ENCODE measurements around the gene NAXE.

The NAXE gene

DNA sequence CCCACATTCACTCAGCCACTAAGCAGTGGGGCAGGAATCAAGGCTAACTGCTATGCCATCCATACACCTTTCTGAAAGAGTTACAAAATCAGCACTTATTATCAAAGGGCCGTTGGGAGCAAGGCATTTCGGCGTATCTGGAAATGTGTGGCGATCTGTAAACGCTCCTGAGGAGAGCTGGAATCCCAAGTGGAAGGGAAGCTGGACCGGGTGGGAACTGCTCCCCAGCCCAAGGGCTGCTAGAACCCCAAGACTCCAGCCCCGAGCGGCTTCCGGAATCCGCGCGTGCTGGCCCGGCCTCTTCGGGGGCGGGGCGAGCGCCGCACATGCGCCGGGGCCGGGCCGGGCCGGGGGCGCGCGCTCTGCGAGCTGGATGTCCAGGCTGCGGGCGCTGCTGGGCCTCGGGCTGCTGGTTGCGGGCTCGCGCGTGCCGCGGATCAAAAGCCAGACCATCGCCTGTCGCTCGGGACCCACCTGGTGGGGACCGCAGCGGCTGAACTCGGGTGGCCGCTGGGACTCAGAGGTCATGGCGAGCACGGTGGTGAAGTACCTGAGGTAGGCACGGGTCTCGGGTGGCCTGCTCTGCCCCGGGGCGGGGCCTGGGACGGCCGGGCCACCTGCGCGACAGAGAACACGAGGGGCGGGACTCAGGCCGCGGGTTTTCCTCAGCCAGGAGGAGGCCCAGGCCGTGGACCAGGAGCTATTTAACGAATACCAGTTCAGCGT lies at the start of gene NAXE:
Gene NAXE (plus strand): TSS at position 345 of the 726 bp plus-strand sequence. CDS start 29 bp downstream, at position 374.
- peak; percentile 77 for DNase-seq

DNA sequence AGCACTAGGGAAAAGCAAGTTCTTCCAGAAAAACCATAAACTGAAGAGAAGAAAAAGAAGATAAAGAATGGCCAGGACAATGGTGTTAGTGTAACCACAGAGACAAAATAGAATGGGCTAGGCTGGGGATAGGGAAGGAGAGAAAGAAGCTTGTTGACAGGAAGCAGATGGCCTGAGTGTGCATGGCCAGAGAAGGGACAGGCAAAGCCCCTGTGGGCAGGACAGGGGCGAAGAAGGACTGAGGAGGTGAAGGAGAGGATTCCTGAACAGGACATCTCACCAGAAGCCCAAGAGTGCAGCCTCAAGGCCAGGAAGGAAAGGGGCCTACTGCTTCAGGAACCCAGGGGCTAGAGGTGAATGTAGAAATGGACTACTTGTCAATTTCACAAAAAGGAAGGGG lies 48.5 kb upstream of the NAXE start:
- no peak for DNase-seq

- DNase-seq: no peak
These were observed 46.9 kb upstream of the NAXE start for GRCh38 chr1:156544592-156545102.

GRCh38 chr1:156546267-156546666 lies 45.3 kb upstream of the NAXE start:
- no peak for DNase-seq

GRCh38 chr1:156547434-156547833 lies 44.1 kb upstream of the NAXE start:
- no peak for DNase-seq

DNA sequence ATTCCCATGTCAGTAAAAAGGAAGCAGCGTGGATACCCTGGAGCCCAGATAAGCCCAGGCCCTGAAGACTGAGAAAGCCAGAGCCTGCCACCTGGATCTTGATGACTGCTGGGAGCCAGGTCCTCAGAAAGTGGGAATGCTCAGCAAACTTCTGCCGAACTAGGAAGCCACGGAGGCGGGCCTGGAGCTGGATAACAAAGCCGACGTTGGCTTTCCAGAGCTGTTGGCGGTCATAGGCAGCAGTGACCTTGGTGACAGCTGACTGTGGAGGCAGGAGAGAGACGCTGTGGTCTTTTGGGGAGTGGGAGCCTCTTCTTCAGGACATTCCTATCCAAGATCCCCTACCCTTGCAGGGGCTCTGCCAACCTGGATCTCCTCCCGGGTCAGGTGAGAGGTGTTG lies 43.6 kb upstream of the NAXE start:
- DNase-seq: no peak

GRCh38 chr1:156549390-156549789 lies 42.2 kb upstream of the NAXE start:
- no peak for DNase-seq

DNA sequence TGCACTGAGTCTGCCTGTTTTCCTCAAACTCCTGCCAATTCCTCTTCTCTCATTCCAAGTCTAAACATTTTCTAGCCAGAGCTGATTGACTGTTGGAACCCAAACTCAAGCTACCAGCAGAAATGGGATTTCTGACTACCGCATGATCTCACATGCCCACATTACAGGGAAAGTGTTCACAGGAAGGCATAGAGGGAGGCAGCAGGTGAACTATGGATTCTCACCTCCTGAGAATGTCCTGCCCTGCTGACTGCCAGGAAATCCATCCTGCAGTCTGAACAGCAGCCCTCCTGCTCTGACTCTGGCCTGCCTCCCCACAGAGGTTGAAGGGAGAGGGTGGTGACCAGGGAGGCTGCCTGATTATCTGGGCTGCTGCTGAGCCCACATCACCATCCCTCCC lies 41.7 kb upstream of the NAXE start:
- no peak for DNase-seq

DNA sequence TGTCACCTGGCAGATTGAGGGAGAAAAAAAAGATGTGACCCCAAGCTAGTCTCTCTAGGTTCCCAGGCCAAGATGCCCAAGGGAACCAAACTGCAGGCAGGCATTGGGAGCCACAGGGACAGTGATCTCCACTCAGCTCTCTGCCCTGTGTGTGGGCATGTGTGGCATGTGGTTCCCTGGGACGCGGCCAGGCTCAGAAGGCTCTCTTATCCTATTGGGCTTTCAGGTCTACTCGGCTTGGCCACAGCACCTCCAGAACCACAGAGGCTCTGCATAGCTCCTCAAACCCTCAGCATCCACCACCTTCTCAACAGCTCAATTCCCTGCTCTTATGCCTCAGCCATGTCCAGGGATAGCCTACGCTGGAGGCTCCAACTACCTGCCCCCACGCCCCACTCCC lies 41.2 kb upstream of the NAXE start:
- DNase-seq: no peak

GRCh38 chr1:156551066-156551643 lies 40.4 kb upstream of the NAXE start:
- DNase-seq: no peak

DNA sequence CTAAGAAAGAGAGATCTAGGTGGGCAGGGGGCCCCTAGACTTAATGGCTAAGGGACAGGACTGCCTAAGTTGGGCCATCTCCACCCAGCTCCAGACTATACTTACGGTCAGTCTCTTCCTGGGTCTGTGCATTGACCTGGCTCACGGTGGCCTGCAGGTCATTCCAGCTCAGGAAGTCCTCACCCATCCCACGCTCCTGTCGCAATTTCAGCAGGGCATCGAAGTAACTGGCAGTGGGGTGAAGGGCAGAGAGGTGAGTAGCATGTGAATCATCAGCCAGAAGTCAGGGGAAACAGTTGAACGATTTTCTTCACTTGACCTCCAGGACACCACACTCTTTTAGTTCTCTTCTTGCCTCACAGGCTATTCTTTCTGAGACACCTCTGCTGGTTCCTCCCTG lies 39.7 kb upstream of the NAXE start:
- peak; percentile 32 for DNase-seq

- DNase-seq: no peak
These were observed 39.1 kb upstream of the NAXE start for GRCh38 chr1:156552518-156552917.

- peak; percentile 17 for DNase-seq
These were observed 38.6 kb upstream of the NAXE start for GRCh38 chr1:156552937-156553336.

DNA sequence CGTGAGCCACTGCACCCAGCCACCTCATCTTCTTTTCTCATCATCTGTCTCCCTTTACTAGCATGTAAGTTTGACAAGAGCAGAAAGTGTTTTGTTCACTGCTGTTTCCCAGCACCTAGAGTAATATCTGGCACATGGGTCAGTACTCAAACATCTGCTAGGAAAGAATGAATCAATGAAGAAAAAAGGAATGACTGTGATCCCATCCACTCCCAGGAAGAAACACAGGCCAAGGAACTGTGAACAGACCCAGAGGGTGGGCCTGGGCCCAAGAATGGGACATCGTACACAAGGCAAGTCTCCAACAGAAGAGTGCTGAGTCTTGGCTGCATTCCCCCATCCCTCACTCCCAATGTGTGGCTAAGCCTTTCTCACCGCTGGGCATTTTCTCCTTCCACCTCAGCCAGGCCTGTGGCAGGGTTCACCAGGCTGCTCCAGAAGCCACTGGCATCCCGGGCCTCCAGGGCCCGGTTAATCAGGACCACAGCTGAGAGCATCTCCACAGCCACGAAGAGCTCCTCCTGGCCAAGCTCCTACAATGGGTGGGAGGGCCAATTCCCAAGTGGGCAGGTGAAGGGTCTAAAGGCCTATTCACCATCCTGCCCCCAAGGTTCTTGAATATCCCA lies 37.6 kb upstream of the NAXE start:
- DNase-seq: no peak

DNA sequence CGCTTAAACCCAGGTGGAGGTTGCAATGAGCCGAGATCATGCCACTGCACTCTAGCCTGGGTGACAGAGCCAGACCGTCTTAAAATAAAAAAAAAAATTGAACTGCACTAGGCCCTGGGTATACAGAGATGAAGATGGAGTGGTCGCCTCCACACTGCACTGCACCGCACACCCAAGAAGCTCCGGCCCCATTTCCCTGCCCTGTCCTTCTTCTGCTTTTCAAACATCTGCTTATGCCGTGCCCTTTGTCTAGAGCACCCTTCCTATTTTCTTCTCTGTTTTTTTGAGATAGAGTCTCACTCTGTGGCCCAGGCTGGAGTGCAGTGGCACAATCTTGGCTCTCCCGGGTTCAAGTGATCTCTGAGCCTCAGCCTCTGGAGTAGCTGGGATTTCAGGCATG lies 36.6 kb upstream of the NAXE start:
- DNase-seq: no peak

GRCh38 chr1:156555715-156556114 lies 35.9 kb upstream of the NAXE start:
- DNase-seq: no peak

DNA sequence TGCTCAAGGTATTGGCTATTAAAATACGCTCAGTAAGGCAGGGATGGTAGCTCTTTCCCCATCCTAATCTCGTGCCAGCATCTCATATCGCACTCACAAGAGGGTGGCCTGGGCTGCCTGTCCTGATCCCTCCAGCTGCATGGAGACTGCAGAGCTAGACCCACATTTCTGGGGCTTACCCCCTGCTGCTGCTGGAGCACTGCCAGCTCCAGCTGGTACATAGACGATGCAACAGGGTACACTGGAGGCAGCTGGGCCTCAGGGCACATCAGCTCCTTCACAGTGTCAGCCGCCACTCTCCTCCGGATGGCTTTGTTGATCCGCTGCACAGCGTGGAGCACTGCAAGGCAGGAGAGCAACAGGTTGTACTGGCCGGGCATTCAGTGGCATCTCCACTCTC lies 35.2 kb upstream of the NAXE start:
- no peak for DNase-seq

DNA sequence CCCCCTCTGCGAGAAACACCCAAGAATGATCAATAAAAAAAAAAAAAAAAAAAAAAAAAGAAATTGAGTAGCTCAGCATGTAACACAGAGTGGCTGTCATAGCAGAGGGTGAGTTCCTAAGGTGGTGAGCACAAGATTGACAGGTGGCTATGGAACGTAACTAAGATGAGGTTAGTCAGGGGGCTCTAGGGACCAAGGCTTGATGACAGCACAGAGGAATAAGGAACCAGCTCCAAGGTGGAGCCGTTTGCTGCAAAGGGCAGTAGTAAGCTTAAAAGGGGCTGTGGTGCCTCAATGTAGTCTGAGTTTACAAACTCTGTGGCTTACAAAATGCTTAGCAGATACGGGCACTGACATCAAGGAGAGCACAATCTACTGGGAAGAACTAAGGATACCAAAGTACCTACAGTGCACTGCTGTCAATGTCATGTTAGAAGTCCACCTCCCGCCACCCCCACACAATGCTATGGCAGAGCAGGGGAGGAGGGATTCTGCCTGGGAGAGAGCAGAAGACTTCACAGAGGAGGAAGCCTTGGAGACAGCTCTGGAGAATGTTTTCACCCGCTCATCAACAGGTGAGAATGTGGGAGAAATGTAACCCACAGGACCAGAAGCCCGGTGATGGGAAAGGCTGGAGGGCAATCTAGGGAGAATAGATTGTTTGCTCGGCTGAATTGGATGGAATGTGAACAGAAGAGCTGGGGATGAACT lies 32.3 kb upstream of the NAXE start:
- DNase-seq: no peak

DNA sequence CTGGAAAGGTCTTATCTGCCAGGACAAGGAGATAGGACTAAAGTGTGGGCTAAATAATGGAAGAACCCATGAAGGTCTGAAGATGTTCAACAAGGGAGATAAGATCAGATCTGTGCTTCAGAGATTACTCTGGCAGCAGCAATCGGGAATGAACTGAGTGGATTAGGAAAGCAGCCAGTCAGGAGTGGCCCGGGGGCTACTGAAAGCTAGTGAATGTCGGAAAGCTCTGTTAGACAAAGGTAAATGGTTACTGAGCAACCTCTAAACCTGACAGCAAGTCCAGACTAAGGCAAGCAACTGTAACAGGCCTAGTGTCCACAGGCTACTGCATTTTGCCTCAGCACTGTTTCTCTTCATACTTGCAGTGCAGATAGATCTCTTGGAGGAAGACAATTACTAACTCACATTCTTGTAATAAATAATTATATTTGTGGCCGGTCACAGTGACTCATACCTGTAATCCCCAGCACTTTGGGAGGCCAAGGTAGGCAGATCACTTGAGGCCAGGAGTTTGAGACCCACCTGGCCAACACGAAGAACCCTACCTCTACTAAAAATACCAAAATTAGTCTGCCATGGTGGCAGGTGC lies 31.7 kb upstream of the NAXE start:
- no peak for DNase-seq

GRCh38 chr1:156560585-156561163 lies 30.9 kb upstream of the NAXE start:
- DNase-seq: no peak

GRCh38 chr1:156565519-156565918 lies 26.1 kb upstream of the NAXE start:
- DNase-seq: no peak

GRCh38 chr1:156566436-156566835 lies 25.1 kb upstream of the NAXE start:
- no peak for DNase-seq
